A673 (cell line): ENCODE data around the gene ARMC6. TPM values are rescaled to one million over a fixed set of nuclear protein-coding genes. Genes with fewer than 3 reads are reported as not detected.

Experiments used
- BruUV-seq: library from RNA; stranded (reverse); fragments of 400-500 nt; replicated peaks from 2 replicates; lab custom pipeline; 2021; lab: Mats Ljungman, UMichigan
- CTCF ChIA-PET: fragments of 300-600 bp; sonication (Branson Sonifier 250); formaldehyde crosslinking; loops from one replicate; lab custom pipeline; 2022; ENCODE audit warnings: antibody characterized with exemption; lab: Charles Lee
- POLR2A ChIA-PET: fragments of 300-600 bp; sonication (Branson Sonifier 250); formaldehyde crosslinking; loops from one replicate; lab custom pipeline; 2022; ENCODE audit warnings: antibody characterized with exemption; ENCODE audit not compliant: low non-redundant PET; lab: Charles Lee
- DNase-seq: peaks from one replicate; pipeline ENCODE4 v3.0.0-alpha.2; 2015; ENCODE audit warnings: low spot score
- H3K27ac ChIP-seq: fragments of 200-600 bp; sonication (generic); 2 replicates; pipeline ENCODE4 v1.5.1; 2016; ENCODE audit warnings: mixed run types, low read depth, mild to moderate bottlenecking, mixed read lengths, antibody characterized with exemption, low read length; ENCODE audit not compliant: poor library complexity, severe bottlenecking
- H3K27me3 ChIP-seq: fragments of 200-600 bp; sonication (generic); replicated peaks from 2 replicates; pipeline ENCODE4 v1.6.1; 2017; ENCODE audit warnings: mixed run types, low read depth, mild to moderate bottlenecking, mixed read lengths, antibody characterized with exemption, low read length; ENCODE audit not compliant: insufficient read depth, poor library complexity
- H3K36me3 ChIP-seq: fragments of 200-600 bp; sonication (generic); 2 replicates; pipeline ENCODE4 v1.6.1; 2016; ENCODE audit warnings: mixed run types, mild to moderate bottlenecking, mixed read lengths, antibody characterized with exemption, low read length; ENCODE audit not compliant: insufficient read depth, poor library complexity, severe bottlenecking
- H3K4me1 ChIP-seq: fragments of 200-600 bp; sonication (generic); 2 replicates; pipeline ENCODE4 v1.6.1; 2017; ENCODE audit warnings: mixed run types, mild to moderate bottlenecking, mixed read lengths, antibody characterized with exemption, low read length; ENCODE audit not compliant: insufficient read depth, poor library complexity, severe bottlenecking
- H3K4me3 ChIP-seq: fragments of 200-600 bp; sonication (generic); 2 replicates; pipeline ENCODE4 v1.5.1; 2016; ENCODE audit warnings: low read depth, mixed run types, mild to moderate bottlenecking, mixed read lengths, low read length; ENCODE audit not compliant: poor library complexity, severe bottlenecking
- H3K9me3 ChIP-seq: fragments of 200-600 bp; sonication (generic); 2 replicates; pipeline ENCODE4 v1.6.1; 2016; ENCODE audit warnings: mixed run types, low read depth, mild to moderate bottlenecking, mixed read lengths, antibody characterized with exemption, low read length; ENCODE audit not compliant: poor library complexity, severe bottlenecking
- EZH2 ChIP-seq: fragments of 200-600 bp; sonication (generic); IDR thresholded peaks from 2 replicates; pipeline ENCODE4 v1.6.1; 2017; ENCODE audit warnings: borderline replicate concordance, low read depth, mild to moderate bottlenecking, mixed read lengths, antibody characterized with exemption, low read length; ENCODE audit not compliant: poor library complexity, severe bottlenecking
- intact Hi-C: fragments of 100-400 bp; cut with micrococcal nuclease; formaldehyde crosslinking; loops from one replicate; pipeline ENCODE4 v1.10.0; 2022; ENCODE audit not compliant: unreplicated experiment
- total RNA-seq: library from RNA; stranded (reverse); gene quantifications from 2 replicates; pipeline ENCODE4 v1.2.3, GENCODE V29; 2021
- TF ChIP-seq, protein P1 (sequence below): fragments of 300-800, 200-600 bp; sonication (generic); conservative IDR thresholded peaks from 2 replicates; pipeline ENCODE4 v1.5.1; 2017; ENCODE audit warnings: low read depth, mild to moderate bottlenecking, antibody characterized with exemption, low read length, moderate library complexity, mixed read lengths

Gene ARMC6
- total RNA-seq, 1 experiment from 2014 or later: 62.7 TPM

- intact Hi-C loops: no loop called here
- Histone ChIP-seq H3K27me3 (no peaks in the 10 kb centered on the region), H3K4me1 (no peaks in the 10 kb centered on the region), H3K9me3 (no peaks in the 10 kb centered on the region), H3K36me3 (peaks cover 79% of the 10 kb centered on the region), H3K4me3 (no peak overlapping the region), H3K27ac (no peak overlapping the region)
- DNase-seq: no peak
- no TSS peak for BruUV-seq
- TF ChIP-seq, protein P1, sequence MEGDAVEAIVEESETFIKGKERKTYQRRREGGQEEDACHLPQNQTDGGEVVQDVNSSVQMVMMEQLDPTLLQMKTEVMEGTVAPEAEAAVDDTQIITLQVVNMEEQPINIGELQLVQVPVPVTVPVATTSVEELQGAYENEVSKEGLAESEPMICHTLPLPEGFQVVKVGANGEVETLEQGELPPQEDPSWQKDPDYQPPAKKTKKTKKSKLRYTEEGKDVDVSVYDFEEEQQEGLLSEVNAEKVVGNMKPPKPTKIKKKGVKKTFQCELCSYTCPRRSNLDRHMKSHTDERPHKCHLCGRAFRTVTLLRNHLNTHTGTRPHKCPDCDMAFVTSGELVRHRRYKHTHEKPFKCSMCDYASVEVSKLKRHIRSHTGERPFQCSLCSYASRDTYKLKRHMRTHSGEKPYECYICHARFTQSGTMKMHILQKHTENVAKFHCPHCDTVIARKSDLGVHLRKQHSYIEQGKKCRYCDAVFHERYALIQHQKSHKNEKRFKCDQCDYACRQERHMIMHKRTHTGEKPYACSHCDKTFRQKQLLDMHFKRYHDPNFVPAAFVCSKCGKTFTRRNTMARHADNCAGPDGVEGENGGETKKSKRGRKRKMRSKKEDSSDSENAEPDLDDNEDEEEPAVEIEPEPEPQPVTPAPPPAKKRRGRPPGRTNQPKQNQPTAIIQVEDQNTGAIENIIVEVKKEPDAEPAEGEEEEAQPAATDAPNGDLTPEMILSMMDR: no peak
- TF ChIP-seq EZH2: no peak
- CTCF ChIA-PET: no interaction called here
- POLR2A ChIA-PET: no interaction called here
Observed at GRCh38 chr19:19009951-19010350, 23.5 kb upstream of the ARMC6 start.

DNA sequence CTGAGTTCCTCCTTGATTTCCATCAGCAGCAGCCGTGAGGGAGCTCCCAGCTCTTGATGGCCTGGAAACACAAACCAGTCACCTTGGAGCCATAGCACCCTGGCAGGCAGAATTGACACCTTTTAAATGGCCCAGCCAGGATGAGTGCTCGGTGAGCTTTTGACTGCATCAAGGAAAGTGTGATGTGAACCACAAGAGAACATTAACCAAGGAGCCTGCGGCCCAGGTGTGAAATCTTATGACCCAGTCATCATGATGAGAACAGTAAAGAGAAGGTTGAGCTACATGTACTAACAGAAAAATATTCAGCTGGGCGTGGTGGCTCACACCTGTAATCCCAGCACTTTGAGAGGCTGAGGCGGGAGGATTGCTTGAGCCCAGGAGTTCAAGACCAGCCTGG, 22.9 kb upstream of the ARMC6 start:
- TF ChIP-seq, protein P1: no peak
- no peak for TF ChIP-seq EZH2
- DNase-seq: no peak
- no TSS peak for BruUV-seq
- intact Hi-C loops: no loop called here
- Histone ChIP-seq H3K4me3 (no peak overlapping the region), H3K27me3 (no peaks in the 10 kb centered on the region), H3K9me3 (no peaks in the 10 kb centered on the region), H3K4me1 (no peaks in the 10 kb centered on the region), H3K27ac (no peak overlapping the region), H3K36me3 (peaks cover 74% of the 10 kb centered on the region)
- POLR2A ChIA-PET: no interaction called here
- CTCF ChIA-PET: no interaction called here

DNA sequence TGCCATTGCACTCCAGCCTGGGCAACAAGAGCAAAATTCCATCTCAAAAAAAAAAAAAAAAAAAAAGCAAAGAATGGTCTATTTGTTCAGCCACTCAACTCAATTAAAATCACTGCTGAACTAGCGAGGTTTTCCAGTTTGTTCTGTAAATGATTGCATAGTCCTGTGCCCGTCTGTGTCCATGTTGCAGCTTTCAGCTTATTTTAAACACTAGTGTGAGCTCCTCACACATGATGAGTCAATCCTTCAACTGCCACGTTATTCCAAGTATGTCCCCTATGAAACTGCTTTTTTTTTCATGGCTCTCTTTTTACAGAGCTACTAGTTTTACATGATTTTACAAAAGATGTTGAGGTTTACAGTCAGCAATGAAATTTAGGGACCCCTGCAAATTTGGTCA, 12.3 kb upstream of the ARMC6 start:
- POLR2A ChIA-PET: no interaction called here
- H3K27ac ChIP-seq: no peak overlapping the region
- H3K4me1 ChIP-seq: no peaks in the 10 kb centered on the region
- intact Hi-C loops: no loop called here
- no peaks in the 10 kb centered on the region for H3K9me3 ChIP-seq
- H3K4me3 ChIP-seq: no peak overlapping the region
- CTCF ChIA-PET: interaction anchor here (0.6 kb wide), 1 partner anchor 74 kb away, joined by 3 read pairs; no protein-coding TSS in a partner anchor
- H3K27me3 ChIP-seq: no peaks in the 10 kb centered on the region
- peaks cover 77% of the 10 kb centered on the region for H3K36me3 ChIP-seq
- no peak for DNase-seq
- BruUV-seq: no TSS peak
- TF ChIP-seq, protein P1: no peak
- no peak for TF ChIP-seq EZH2
